ENCODE measurements around the gene SMOC1. TPM values are rescaled to one million over a fixed set of nuclear protein-coding genes. Genes with fewer than 3 reads are reported as not detected.

The SMOC1 gene
- total RNA-seq, 1 experiment from 2014 or later: 0.46 TPM

DNA sequence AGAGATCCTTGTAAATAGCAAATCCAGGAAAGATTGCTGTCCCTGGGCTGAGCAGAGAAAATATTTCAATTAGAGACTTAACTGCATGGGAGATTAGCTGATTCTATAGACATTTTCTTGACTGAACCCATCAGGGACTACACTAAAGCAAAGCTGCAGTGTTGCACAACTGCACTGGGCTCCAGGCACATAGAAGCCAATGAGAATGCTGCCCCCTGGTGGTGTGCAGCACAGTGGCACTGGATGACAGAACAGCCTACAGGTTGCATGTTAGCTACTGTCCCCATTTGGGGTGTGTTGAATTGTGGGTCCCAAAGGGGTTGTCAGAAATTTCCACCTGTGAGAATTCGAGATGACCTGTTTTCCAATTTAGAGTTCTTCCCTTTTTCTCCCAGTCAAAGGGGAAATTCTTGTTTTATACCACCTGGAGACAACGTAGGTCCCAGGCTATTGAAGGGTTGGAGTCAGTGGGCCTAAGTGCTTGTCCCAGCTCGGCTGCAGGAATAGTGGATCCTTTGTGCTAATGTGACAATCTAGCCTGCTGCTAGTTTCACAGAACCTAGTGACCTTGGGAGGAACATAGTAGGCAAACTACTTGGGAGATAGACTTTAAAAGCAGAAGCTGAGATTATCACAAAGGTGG lies 194.8 kb downstream of the SMOC1 start:
- H3K27ac ChIP-seq (ENCODE audit: low read length): no peak overlapping the region
- intact Hi-C loops (cut with micrococcal nuclease; ENCODE audit: unreplicated experiment) (no loop called here), in situ Hi-C loops (cut with HindIII; ENCODE audit: low pct_unique_long_range_greater_than_20kb, low sequenced_read_pairs) (no loop called here)
- ATAC-seq: peak; percentile 90
- no TSS peak for BruUV-seq (replicated peaks)
- H3K36me3 ChIP-seq (ENCODE audit: control insufficient read depth, insufficient read depth, low read length): no peaks in the 10 kb centered on the region
- H3K9me3 ChIP-seq (ENCODE audit: control insufficient read depth, insufficient read depth, low read depth, low read length): no peaks in the 10 kb centered on the region
- H3K4me1 ChIP-seq (ENCODE audit: control insufficient read depth, insufficient read depth, low read length): no peaks in the 10 kb centered on the region
- peak; percentile 33 for DNase-seq (ENCODE audit: low read depth, low spot score)
- no peak for TF ChIP-seq TCF7L2 (IDR thresholded peaks at IDR 0.05; ENCODE audit: low read depth, low read length)
- TF ChIP-seq, protein P1, sequence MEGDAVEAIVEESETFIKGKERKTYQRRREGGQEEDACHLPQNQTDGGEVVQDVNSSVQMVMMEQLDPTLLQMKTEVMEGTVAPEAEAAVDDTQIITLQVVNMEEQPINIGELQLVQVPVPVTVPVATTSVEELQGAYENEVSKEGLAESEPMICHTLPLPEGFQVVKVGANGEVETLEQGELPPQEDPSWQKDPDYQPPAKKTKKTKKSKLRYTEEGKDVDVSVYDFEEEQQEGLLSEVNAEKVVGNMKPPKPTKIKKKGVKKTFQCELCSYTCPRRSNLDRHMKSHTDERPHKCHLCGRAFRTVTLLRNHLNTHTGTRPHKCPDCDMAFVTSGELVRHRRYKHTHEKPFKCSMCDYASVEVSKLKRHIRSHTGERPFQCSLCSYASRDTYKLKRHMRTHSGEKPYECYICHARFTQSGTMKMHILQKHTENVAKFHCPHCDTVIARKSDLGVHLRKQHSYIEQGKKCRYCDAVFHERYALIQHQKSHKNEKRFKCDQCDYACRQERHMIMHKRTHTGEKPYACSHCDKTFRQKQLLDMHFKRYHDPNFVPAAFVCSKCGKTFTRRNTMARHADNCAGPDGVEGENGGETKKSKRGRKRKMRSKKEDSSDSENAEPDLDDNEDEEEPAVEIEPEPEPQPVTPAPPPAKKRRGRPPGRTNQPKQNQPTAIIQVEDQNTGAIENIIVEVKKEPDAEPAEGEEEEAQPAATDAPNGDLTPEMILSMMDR (IDR thresholded peaks at IDR 0.05): peak; percentile 82
- CTCF ChIA-PET: no interaction called here
- POLR2A ChIA-PET: no interaction called here
- H3K4me3 ChIP-seq (ENCODE audit: low read depth in 2 of 2, low read length in 2 of 2): no peak overlapping the region
- H3K27me3 ChIP-seq (ENCODE audit: control insufficient read depth, insufficient read depth, low read length): peaks cover 2% of the 10 kb centered on the region; the same call in 1 of the 2 replicates

DNA sequence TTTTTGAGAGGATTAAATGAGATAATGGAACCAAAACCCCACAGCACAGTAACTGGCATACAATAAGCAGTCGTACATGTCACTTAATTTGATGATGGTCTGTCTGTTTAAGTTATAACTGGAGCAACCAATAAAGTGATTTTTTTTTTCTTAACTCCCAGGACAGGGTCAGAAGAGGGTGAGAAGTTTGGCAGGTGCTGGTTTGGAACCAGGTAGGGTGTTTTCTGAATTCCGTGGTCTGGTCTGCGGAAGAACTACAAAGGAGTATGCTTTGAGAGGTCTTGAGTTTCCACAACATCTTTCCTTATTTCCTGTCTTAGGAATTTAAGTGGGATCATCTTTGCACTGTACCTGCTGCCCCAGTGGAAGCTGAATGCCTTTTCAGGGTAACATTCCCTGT lies 197.8 kb downstream of the SMOC1 start:
- peaks cover 5% of the 10 kb centered on the region; the same call in 1 of the 2 replicates for H3K27me3 ChIP-seq (ENCODE audit: control insufficient read depth, insufficient read depth, low read length)
- ATAC-seq: no peak
- no peaks in the 10 kb centered on the region for H3K36me3 ChIP-seq (ENCODE audit: control insufficient read depth, insufficient read depth, low read length)
- H3K9me3 ChIP-seq (ENCODE audit: control insufficient read depth, insufficient read depth, low read depth, low read length): no peaks in the 10 kb centered on the region
- ChIA-PET CTCF (no interaction called here), POLR2A (no interaction called here)
- no peak overlapping the region for H3K4me3 ChIP-seq (ENCODE audit: low read depth in 2 of 2, low read length in 2 of 2)
- intact Hi-C loops (cut with micrococcal nuclease; ENCODE audit: unreplicated experiment): no loop called here
- in situ Hi-C loops (cut with HindIII; ENCODE audit: low pct_unique_long_range_greater_than_20kb, low sequenced_read_pairs): no loop called here
- H3K4me1 ChIP-seq (ENCODE audit: control insufficient read depth, insufficient read depth, low read length): no peaks in the 10 kb centered on the region
- no peak overlapping the region for H3K27ac ChIP-seq (ENCODE audit: low read length)
- BruUV-seq (replicated peaks): no TSS peak
- DNase-seq (ENCODE audit: low read depth, low spot score): no peak
- TF ChIP-seq, protein P2, sequence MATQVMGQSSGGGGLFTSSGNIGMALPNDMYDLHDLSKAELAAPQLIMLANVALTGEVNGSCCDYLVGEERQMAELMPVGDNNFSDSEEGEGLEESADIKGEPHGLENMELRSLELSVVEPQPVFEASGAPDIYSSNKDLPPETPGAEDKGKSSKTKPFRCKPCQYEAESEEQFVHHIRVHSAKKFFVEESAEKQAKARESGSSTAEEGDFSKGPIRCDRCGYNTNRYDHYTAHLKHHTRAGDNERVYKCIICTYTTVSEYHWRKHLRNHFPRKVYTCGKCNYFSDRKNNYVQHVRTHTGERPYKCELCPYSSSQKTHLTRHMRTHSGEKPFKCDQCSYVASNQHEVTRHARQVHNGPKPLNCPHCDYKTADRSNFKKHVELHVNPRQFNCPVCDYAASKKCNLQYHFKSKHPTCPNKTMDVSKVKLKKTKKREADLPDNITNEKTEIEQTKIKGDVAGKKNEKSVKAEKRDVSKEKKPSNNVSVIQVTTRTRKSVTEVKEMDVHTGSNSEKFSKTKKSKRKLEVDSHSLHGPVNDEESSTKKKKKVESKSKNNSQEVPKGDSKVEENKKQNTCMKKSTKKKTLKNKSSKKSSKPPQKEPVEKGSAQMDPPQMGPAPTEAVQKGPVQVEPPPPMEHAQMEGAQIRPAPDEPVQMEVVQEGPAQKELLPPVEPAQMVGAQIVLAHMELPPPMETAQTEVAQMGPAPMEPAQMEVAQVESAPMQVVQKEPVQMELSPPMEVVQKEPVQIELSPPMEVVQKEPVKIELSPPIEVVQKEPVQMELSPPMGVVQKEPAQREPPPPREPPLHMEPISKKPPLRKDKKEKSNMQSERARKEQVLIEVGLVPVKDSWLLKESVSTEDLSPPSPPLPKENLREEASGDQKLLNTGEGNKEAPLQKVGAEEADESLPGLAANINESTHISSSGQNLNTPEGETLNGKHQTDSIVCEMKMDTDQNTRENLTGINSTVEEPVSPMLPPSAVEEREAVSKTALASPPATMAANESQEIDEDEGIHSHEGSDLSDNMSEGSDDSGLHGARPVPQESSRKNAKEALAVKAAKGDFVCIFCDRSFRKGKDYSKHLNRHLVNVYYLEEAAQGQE (IDR thresholded peaks at IDR 0.05; ENCODE audit: insufficient read depth in 1 of 2, low read depth in 2 of 2, low read length in 1 of 2): no peak
- no peak for TF ChIP-seq TCF7L2 (IDR thresholded peaks at IDR 0.05; ENCODE audit: low read depth, low read length)
- no peak for TF ChIP-seq SIN3A (IDR thresholded peaks at IDR 0.05; ENCODE audit: borderline replicate concordance, insufficient read depth, low read depth, low read length)
- TF ChIP-seq, protein P1 (IDR thresholded peaks at IDR 0.05): no peak
- no peak for TF ChIP-seq POLR2AphosphoS5 (IDR thresholded peaks at IDR 0.05; ENCODE audit: low read depth, low read length)

Data from Panc1 (cell line).